ENCODE results near the gene SERPINA12. TPM values are rescaled to one million over a fixed set of nuclear protein-coding genes. Genes with fewer than 3 reads are reported as not detected.

The SERPINA12 gene
- total and polyA plus RNA-seq, 4 donors = not detected

DNA sequence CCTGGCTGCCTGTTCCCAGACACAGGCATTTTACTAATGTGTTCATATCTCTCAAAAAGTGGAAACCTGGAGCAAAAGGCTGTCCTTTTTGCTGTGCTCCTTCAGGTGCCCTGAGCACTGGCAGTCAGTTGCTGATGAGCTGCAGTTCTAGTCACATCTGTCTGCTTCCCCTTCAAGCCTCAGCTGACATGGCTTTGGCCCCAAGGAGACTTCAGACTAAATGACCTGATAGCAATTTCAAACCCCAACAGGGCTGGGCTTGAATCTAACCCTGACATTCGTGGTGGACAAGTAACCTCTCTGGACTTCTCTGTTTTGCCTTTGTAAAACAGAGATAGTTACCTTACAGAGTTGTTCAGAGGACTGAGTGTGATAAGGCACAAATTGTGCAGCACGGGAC, 39.0 kb downstream of the SERPINA12 start:
- Histone ChIP-seq H3K9me3 (ENCODE audit: control insufficient read depth in 4 of 4, insufficient read depth in 3 of 4, low read length in 3 of 4) (peaks cover 0 to 6% (median 2%) of the 10 kb centered on the region in 4 donors), H3K9ac (ENCODE audit: insufficient read depth in 1 of 2, low read length in 2 of 2) (no peak overlapping the region), H3K27me3 (ENCODE audit: control insufficient read depth in 3 of 3, insufficient read depth in 3 of 3, low read length in 2 of 3) (peaks cover 0 to 6% (median 0%) of the 10 kb centered on the region in 3 donors), H3K4me1 (ENCODE audit: control insufficient read depth in 5 of 5, insufficient read depth in 5 of 5, low read length in 5 of 5) (no peaks in the 10 kb centered on the region), H3K27ac (ENCODE audit: low read depth in 1 of 2, low read length in 1 of 2) (no peak overlapping the region), H3K36me3 (ENCODE audit: control insufficient read depth in 4 of 4, insufficient read depth in 4 of 4, low read length in 4 of 4) (no peaks in the 10 kb centered on the region), H3K4me3 (no peak overlapping the region)
- no peak for DNase-seq
- TF ChIP-seq, protein P1, sequence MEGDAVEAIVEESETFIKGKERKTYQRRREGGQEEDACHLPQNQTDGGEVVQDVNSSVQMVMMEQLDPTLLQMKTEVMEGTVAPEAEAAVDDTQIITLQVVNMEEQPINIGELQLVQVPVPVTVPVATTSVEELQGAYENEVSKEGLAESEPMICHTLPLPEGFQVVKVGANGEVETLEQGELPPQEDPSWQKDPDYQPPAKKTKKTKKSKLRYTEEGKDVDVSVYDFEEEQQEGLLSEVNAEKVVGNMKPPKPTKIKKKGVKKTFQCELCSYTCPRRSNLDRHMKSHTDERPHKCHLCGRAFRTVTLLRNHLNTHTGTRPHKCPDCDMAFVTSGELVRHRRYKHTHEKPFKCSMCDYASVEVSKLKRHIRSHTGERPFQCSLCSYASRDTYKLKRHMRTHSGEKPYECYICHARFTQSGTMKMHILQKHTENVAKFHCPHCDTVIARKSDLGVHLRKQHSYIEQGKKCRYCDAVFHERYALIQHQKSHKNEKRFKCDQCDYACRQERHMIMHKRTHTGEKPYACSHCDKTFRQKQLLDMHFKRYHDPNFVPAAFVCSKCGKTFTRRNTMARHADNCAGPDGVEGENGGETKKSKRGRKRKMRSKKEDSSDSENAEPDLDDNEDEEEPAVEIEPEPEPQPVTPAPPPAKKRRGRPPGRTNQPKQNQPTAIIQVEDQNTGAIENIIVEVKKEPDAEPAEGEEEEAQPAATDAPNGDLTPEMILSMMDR (IDR thresholded peaks at IDR 0.05; ENCODE audit: control extremely low read depth, extremely low read depth) = no peak
- ATAC-seq (ENCODE audit: insufficient read depth, low FRiP score) = no peak
- WGBS, 2 donors = 39 to 79% methylated on average over 2 of the region's 2 CpGs

DNA sequence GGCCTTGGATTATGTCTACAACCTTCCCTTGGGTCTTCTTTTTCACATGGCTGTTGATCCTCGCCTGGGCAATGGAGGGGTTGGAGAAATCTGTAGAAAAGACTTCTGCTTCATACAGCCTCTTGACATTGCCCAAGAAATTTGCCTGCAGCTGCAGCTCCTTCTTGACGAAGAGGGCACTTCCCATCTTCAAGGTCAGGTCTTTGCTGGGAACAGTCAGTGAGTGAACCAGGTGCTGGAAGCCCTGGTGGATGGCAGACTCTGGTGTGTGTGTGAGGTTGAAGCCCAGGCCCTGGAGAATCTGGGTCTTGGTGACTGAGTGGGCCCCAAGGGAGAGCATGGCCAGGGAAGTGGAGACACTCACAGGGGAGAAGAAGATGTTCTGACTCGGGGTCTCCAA, 40.0 kb downstream of the SERPINA12 start:
- TF ChIP-seq, protein P1 (IDR thresholded peaks at IDR 0.05; ENCODE audit: control extremely low read depth, extremely low read depth) = no peak
- Histone ChIP-seq H3K9me3 (ENCODE audit: control insufficient read depth in 4 of 4, insufficient read depth in 3 of 4, low read length in 3 of 4) (peaks cover 0 to 13% (median 6%) of the 10 kb centered on the region in 4 donors), H3K27ac (ENCODE audit: low read depth in 1 of 2, low read length in 1 of 2) (no peak overlapping the region), H3K4me1 (ENCODE audit: control insufficient read depth in 5 of 5, insufficient read depth in 5 of 5, low read length in 5 of 5) (no peaks in the 10 kb centered on the region), H3K36me3 (ENCODE audit: control insufficient read depth in 4 of 4, insufficient read depth in 4 of 4, low read length in 4 of 4) (no peaks in the 10 kb centered on the region), H3K4me3 (no peak overlapping the region), H3K9ac (ENCODE audit: insufficient read depth in 1 of 2, low read length in 2 of 2) (no peak overlapping the region), H3K27me3 (ENCODE audit: control insufficient read depth in 3 of 3, insufficient read depth in 3 of 3, low read length in 2 of 3) (peaks cover 0 to 6% (median 0%) of the 10 kb centered on the region in 3 donors)
- WGBS, 2 donors = 77 to 82% methylated on average over 3 of the region's 3 CpGs
- ATAC-seq (ENCODE audit: insufficient read depth, low FRiP score) (no peak), DNase-seq (no peak)

DNA sequence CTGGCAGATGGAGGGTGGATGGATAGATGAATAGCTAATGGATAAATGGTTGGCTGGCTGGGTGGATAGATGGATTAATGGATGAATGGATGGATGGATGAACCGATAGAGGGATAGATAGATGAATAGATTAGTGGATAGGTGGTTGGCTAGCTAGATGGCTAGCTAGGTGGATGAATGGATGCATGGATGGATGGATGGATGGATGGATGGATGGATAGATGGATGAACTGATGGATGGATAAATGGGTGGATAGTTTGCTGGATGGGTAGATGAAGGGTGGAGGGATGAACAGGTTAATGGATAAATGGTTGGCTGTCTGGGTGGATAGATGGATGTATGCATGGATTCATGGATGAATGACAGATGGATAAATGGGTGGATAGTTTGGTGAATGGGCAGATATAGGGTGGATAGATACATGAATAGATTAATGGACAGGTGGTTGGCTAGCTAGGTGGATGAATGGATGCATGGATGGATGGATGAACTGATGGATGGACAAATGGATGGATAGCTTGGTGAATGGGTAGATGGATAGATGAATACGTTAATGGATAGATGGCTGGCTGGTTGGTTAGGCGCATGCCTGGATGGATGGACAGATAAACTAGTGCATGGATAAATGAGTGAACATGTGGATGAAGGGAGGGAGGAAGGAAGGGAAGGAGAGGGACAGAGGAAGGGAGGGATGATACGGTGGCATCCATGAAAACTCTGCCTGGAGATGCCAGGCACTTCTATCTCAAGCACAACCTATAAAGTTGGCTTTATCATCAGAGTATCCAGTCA, 41.3 kb downstream of the SERPINA12 start:
- H3K27me3 ChIP-seq (ENCODE audit: control insufficient read depth in 3 of 3, insufficient read depth in 3 of 3, low read length in 2 of 3) = peaks cover 0 to 6% (median 0%) of the 10 kb centered on the region in 3 donors
- no peak for ATAC-seq (ENCODE audit: insufficient read depth, low FRiP score)
- H3K36me3 ChIP-seq (ENCODE audit: control insufficient read depth in 4 of 4, insufficient read depth in 4 of 4, low read length in 4 of 4) = no peaks in the 10 kb centered on the region
- no peak overlapping the region for H3K4me3 ChIP-seq
- WGBS, 2 donors = 91 to 92% methylated on average over 4 of the region's 4 CpGs
- no peak overlapping the region for H3K9ac ChIP-seq (ENCODE audit: insufficient read depth in 1 of 2, low read length in 2 of 2)
- H3K27ac ChIP-seq (ENCODE audit: low read depth in 1 of 2, low read length in 1 of 2) = no peak overlapping the region
- DNase-seq = no peak
- H3K9me3 ChIP-seq (ENCODE audit: control insufficient read depth in 4 of 4, insufficient read depth in 3 of 4, low read length in 3 of 4) = peaks cover 0 to 17% (median 7%) of the 10 kb centered on the region in 4 donors
- H3K4me1 ChIP-seq (ENCODE audit: control insufficient read depth in 5 of 5, insufficient read depth in 5 of 5, low read length in 5 of 5) = no peaks in the 10 kb centered on the region
- TF ChIP-seq, protein P1 (IDR thresholded peaks at IDR 0.05; ENCODE audit: control extremely low read depth, extremely low read depth) = no peak
